GM04503 (cell line): Measurements from ENCODE around the gene APOBEC4.
"Not testable (repeated sequence)": the region's sequence is repeated elsewhere in the genome, so short reads cannot be mapped to it uniquely, and the experiment has no call there.

Experiments used
- DNase-seq: peaks from one replicate; pipeline ENCODE4 v3.0.0-alpha.2; 2012; ENCODE audit warnings: low read depth

APOBEC4 gene

GRCh38 chr1:183633676-183634343 is 19.3 kb downstream of the APOBEC4 start:
- DNase-seq: peak; percentile 75

GRCh38 chr1:183632964-183633363 is 20.2 kb downstream of the APOBEC4 start:
- DNase-seq: no peak

- peak; percentile 35 for DNase-seq
These were observed 21.0 kb downstream of the APOBEC4 start for GRCh38 chr1:183632114-183632513.

- peak; percentile 23 for DNase-seq
These were observed 22.4 kb downstream of the APOBEC4 start for GRCh38 chr1:183630748-183631147.

GRCh38 chr1:183628537-183628936 is 24.6 kb downstream of the APOBEC4 start:
- no peak for DNase-seq

- DNase-seq: not testable (repeated sequence)
These were observed 26.9 kb downstream of the APOBEC4 start for GRCh38 chr1:183626236-183626635.

GRCh38 chr1:183622884-183623785 is 30.0 kb downstream of the APOBEC4 start:
- no peak for DNase-seq

- DNase-seq: no peak
These were observed 31.1 kb downstream of the APOBEC4 start for GRCh38 chr1:183622013-183622412.

GRCh38 chr1:183620311-183620710 is 32.8 kb downstream of the APOBEC4 start:
- DNase-seq: no peak

- DNase-seq: no peak
These were observed 33.3 kb downstream of the APOBEC4 start for GRCh38 chr1:183619781-183620180.

GRCh38 chr1:183618202-183618601 is 34.9 kb downstream of the APOBEC4 start:
- not testable (repeated sequence) for DNase-seq

GRCh38 chr1:183612975-183613374 is 40.1 kb downstream of the APOBEC4 start:
- DNase-seq: not testable (repeated sequence)

GRCh38 chr1:183612407-183612806 is 40.7 kb downstream of the APOBEC4 start:
- no peak for DNase-seq

- DNase-seq: no peak
These were observed 42.1 kb downstream of the APOBEC4 start for GRCh38 chr1:183611021-183611420.

- no peak for DNase-seq
These were observed 43.2 kb downstream of the APOBEC4 start for GRCh38 chr1:183609759-183610452.

- DNase-seq: peak; percentile 65
These were observed 43.8 kb downstream of the APOBEC4 start for GRCh38 chr1:183609313-183609712.

GRCh38 chr1:183607322-183607980 is 45.7 kb downstream of the APOBEC4 start:
- no peak for DNase-seq

- DNase-seq: no peak
These were observed 47.2 kb downstream of the APOBEC4 start for GRCh38 chr1:183605904-183606303.

- DNase-seq: no peak
These were observed 48.3 kb downstream of the APOBEC4 start for GRCh38 chr1:183604815-183605214.

GRCh38 chr1:183604038-183604808 is 48.9 kb downstream of the APOBEC4 start:
- DNase-seq: peak; percentile 27

GRCh38 chr1:183602510-183602909 is 50.6 kb downstream of the APOBEC4 start:
- DNase-seq: no peak
